Stomach (tissue), 4 donors: ENCODE data around the gene PLPP2.

Source experiments
- CTCF ChIP-seq, 7 experiments: fragments of 450-650 bp in 4 of 7; fragments of 200-600 bp in 3 of 7; sonication (generic) in 3 of 7; IDR thresholded peaks; one replicate each; pipeline ENCODE4 v1.5.1; 2016 to 2019; ENCODE audit warnings: antibody characterized with exemption in 7 of 7, control low read depth in 2 of 7, mild to moderate bottlenecking in 1 of 7
- EP300 ChIP-seq: sonication (generic); formaldehyde crosslinking; IDR thresholded peaks from one replicate; pipeline ENCODE4 v1.6.1; 2017; ENCODE audit warnings: antibody characterized with exemption
- POLR2A ChIP-seq, 4 donors: fragments of 450-650 bp; IDR thresholded peaks; one replicate each; pipeline ENCODE4 v1.6.1; 2016; ENCODE audit warnings: antibody characterized with exemption in 4 of 4, control low read depth in 2 of 4, mild to moderate bottlenecking in 1 of 4, moderate library complexity in 1 of 4
- POLR2AphosphoS5 ChIP-seq, 3 donors: sonication (generic); formaldehyde crosslinking; IDR thresholded peaks; one replicate each; pipeline ENCODE4 v1.6.1; 2016; ENCODE audit warnings: antibody characterized with exemption in 3 of 3

GRCh38 chr19:305240-306150 is 14.3 kb upstream of the PLPP2 start:
- TF ChIP-seq POLR2AphosphoS5 (IDR thresholded peaks at IDR 0.05) (no peak), CTCF (IDR thresholded peaks at IDR 0.05) (no peak), POLR2A (IDR thresholded peaks at IDR 0.05) (no peak), EP300 (no peak)
